ENCODE results near the gene SHISA6.

GRCh38 chr17:11514565-11514964 lies 273.6 kb downstream of the SHISA6 start:
- TF ChIP-seq POLR2AphosphoS5 (IDR thresholded peaks at IDR 0.05) (no peak), CTCF (IDR thresholded peaks at IDR 0.05; ENCODE audit: poor library complexity, severe bottlenecking) (no peak)
